Panc1 (cell line): ENCODE data around the gene BRI3BP.

Experiments
- POLR2AphosphoS5 ChIP-seq: IDR thresholded peaks from 2 replicates; pipeline ENCODE4 v1.6.1; 2012; ENCODE audit warnings: mild to moderate bottlenecking, low read depth, low read length, moderate library complexity
- TF ChIP-seq, protein P1 (sequence below): fragments of 450-650 bp; IDR thresholded peaks from 2 replicates; pipeline ENCODE4 v1.5.1; 2017; ENCODE audit warnings: mild to moderate bottlenecking
- TF ChIP-seq, protein P2 (sequence below), 2 experiments: IDR thresholded peaks; 2 replicates each; pipeline ENCODE4 v1.6.1; 2011 to 2012; ENCODE audit warnings: low read depth in 2 of 2, control low read depth in 1 of 2, low read length in 1 of 2, mild to moderate bottlenecking in 1 of 2, moderate library complexity in 1 of 2; ENCODE audit not compliant: insufficient read depth in 1 of 2

DNA sequence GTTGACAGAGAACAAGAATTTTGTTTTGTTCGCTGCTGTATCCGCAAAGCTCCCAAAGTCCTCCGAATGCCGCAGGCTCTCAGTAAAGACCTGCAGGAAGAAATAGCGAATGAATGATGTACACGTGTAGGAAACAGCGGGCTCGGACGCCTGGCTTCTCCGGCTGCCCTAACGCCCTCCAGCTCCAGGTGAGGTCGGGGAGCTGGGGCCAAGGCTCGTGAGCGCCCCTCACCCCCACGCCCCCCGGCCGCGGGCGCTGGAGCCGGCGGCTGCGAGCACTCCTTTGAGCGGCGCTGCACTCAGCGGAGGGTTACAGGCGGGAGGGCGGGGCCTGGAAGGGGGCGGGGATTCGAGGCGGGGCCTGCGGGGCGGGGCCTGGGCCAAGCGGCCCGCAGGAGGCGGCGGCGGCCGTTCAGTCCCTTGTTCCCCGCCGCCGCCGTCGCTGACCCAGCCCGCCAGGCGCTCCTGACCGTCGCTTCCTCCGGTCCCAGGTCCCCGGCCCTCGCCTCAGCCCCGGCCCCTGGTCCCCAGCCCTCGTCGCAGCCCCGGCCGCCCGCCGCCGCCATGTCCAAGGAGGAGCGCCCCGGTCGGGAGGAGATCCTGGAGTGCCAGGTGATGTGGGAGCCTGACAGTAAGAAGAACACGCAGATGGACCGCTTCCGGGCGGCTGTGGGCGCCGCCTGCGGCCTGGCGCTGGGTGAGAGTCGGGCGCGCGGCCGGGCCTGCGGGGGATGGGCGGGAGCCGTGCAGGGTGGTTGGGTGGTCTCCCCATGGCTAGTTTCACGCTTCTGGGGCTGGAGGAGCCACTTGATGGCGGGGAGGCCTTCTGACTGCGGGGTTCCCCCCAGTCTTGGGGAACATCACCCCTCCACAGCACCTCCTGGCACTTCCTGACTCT is 71.8 kb downstream of the BRI3BP start, which contains the start of gene AACS:
- TF ChIP-seq, protein P1, sequence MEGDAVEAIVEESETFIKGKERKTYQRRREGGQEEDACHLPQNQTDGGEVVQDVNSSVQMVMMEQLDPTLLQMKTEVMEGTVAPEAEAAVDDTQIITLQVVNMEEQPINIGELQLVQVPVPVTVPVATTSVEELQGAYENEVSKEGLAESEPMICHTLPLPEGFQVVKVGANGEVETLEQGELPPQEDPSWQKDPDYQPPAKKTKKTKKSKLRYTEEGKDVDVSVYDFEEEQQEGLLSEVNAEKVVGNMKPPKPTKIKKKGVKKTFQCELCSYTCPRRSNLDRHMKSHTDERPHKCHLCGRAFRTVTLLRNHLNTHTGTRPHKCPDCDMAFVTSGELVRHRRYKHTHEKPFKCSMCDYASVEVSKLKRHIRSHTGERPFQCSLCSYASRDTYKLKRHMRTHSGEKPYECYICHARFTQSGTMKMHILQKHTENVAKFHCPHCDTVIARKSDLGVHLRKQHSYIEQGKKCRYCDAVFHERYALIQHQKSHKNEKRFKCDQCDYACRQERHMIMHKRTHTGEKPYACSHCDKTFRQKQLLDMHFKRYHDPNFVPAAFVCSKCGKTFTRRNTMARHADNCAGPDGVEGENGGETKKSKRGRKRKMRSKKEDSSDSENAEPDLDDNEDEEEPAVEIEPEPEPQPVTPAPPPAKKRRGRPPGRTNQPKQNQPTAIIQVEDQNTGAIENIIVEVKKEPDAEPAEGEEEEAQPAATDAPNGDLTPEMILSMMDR: no peak
- TF ChIP-seq POLR2AphosphoS5: peak; percentile 47; the same call in 1 of the 2 replicates
- TF ChIP-seq, protein P2, sequence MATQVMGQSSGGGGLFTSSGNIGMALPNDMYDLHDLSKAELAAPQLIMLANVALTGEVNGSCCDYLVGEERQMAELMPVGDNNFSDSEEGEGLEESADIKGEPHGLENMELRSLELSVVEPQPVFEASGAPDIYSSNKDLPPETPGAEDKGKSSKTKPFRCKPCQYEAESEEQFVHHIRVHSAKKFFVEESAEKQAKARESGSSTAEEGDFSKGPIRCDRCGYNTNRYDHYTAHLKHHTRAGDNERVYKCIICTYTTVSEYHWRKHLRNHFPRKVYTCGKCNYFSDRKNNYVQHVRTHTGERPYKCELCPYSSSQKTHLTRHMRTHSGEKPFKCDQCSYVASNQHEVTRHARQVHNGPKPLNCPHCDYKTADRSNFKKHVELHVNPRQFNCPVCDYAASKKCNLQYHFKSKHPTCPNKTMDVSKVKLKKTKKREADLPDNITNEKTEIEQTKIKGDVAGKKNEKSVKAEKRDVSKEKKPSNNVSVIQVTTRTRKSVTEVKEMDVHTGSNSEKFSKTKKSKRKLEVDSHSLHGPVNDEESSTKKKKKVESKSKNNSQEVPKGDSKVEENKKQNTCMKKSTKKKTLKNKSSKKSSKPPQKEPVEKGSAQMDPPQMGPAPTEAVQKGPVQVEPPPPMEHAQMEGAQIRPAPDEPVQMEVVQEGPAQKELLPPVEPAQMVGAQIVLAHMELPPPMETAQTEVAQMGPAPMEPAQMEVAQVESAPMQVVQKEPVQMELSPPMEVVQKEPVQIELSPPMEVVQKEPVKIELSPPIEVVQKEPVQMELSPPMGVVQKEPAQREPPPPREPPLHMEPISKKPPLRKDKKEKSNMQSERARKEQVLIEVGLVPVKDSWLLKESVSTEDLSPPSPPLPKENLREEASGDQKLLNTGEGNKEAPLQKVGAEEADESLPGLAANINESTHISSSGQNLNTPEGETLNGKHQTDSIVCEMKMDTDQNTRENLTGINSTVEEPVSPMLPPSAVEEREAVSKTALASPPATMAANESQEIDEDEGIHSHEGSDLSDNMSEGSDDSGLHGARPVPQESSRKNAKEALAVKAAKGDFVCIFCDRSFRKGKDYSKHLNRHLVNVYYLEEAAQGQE (IDR thresholded peaks at IDR 0.05; ENCODE audit: insufficient read depth in 1 of 2, low read depth in 2 of 2, low read length in 1 of 2): no peak
